SK-N-SH treated with all-trans-retinoic acid at 6 μM for 48 hours (cell line): Measurements from ENCODE around the gene CORO7.

Source experiments
- ATAC-seq: fragments of 200-7000 bp; cut with Tn5 transposase; 3 replicates; pipeline ENCODE4 v1.9.1; 2020; ENCODE audit warnings: mild to moderate bottlenecking, moderate library complexity
- ARNTL ChIP-seq: fragments of 450-650 bp; formaldehyde crosslinking; IDR thresholded peaks from 2 replicates; pipeline ENCODE4 v1.5.0; 2020; ENCODE audit warnings: low read depth, mild to moderate bottlenecking, moderate library complexity, borderline replicate concordance
- BACH2 ChIP-seq: fragments of 250-450 bp; sonication (Bioruptor Pico); IDR thresholded peaks from 2 replicates; pipeline ENCODE4 v1.9.0; 2021; ENCODE audit warnings: mild to moderate bottlenecking, borderline replicate concordance
- CSDC2 ChIP-seq: fragments of 250-450 bp; sonication (Bioruptor Pico); IDR thresholded peaks from 2 replicates; pipeline ENCODE4 v1.5.0; 2020; ENCODE audit warnings: mild to moderate bottlenecking, moderate library complexity
- ESRRG ChIP-seq: fragments of 250-450 bp; sonication (Bioruptor Pico); IDR thresholded peaks from 2 replicates; pipeline ENCODE4 v1.6.1; 2021; ENCODE audit warnings: mild to moderate bottlenecking
- GLIS3 ChIP-seq: fragments of 250-450 bp; sonication (Bioruptor Pico); IDR thresholded peaks from 2 replicates; pipeline ENCODE4 v1.5.0; 2020; ENCODE audit warnings: mild to moderate bottlenecking, moderate library complexity
- ISL1 ChIP-seq: fragments of 250-450 bp; sonication (Bioruptor Pico); IDR thresholded peaks from 2 replicates; pipeline ENCODE4 v2.1.2; 2022; ENCODE audit warnings: mild to moderate bottlenecking, moderate library complexity
- OSR1 ChIP-seq: fragments of 250-450 bp; sonication (Bioruptor Pico); IDR thresholded peaks from 2 replicates; pipeline ENCODE4 v1.8.0; 2022; ENCODE audit warnings: moderate library complexity, mild to moderate bottlenecking, inconsistent platforms
- PPARA ChIP-seq: fragments of 250-450 bp; sonication (Bioruptor Pico); IDR thresholded peaks from 2 replicates; pipeline ENCODE4 v1.5.0; 2020; ENCODE audit warnings: mild to moderate bottlenecking, borderline replicate concordance
- RARB ChIP-seq: fragments of 250-450 bp; sonication (Bioruptor Pico); IDR thresholded peaks from 2 replicates; pipeline ENCODE4 v1.8.0; 2021; ENCODE audit warnings: mild to moderate bottlenecking, moderate library complexity
- SNAI2 ChIP-seq: fragments of 250-450 bp; sonication (Bioruptor Pico); IDR thresholded peaks from 2 replicates; pipeline ENCODE4 v1.5.0; 2020; ENCODE audit warnings: mild to moderate bottlenecking, moderate library complexity
- TCF4 ChIP-seq: fragments of 250-450 bp; sonication (Bioruptor Pico); IDR thresholded peaks from 2 replicates; pipeline ENCODE4 v1.8.0; 2021; ENCODE audit warnings: mild to moderate bottlenecking, moderate library complexity, borderline replicate concordance
- TOX ChIP-seq: fragments of 250-450 bp; sonication (Bioruptor Pico); IDR thresholded peaks from 2 replicates; pipeline ENCODE4 v1.8.0; 2021; ENCODE audit warnings: mild to moderate bottlenecking, moderate library complexity, borderline replicate concordance
- ZC3H10 ChIP-seq: fragments of 250-450 bp; sonication (Bioruptor Pico); IDR thresholded peaks from 2 replicates; pipeline ENCODE4 v1.5.1; 2021; ENCODE audit warnings: mild to moderate bottlenecking, moderate library complexity
- ZFP3 ChIP-seq: fragments of 250-450 bp; sonication (Bioruptor Pico); IDR thresholded peaks from 2 replicates; pipeline ENCODE4 v1.5.0; 2020; ENCODE audit warnings: mild to moderate bottlenecking, moderate library complexity
- ZFP30 ChIP-seq: fragments of 450-650 bp; formaldehyde crosslinking; IDR thresholded peaks from 2 replicates; pipeline ENCODE4 v1.5.0; 2022; ENCODE audit warnings: mild to moderate bottlenecking, moderate library complexity
- ZNF565 ChIP-seq: fragments of 450-650 bp; formaldehyde crosslinking; conservative IDR thresholded peaks from 2 replicates; pipeline ENCODE4 v1.5.0; 2020; ENCODE audit warnings: low read depth, mild to moderate bottlenecking, moderate library complexity
- ZNF70 ChIP-seq: fragments of 450-650 bp; formaldehyde crosslinking; IDR thresholded peaks from 2 replicates; pipeline ENCODE4 v1.5.0; 2020; ENCODE audit warnings: mild to moderate bottlenecking, moderate library complexity
- TF ChIP-seq, protein P1 (sequence below): fragments of 250-450 bp; sonication (Bioruptor Pico); IDR thresholded peaks from 2 replicates; pipeline ENCODE4 v1.5.0; 2020; ENCODE audit warnings: mild to moderate bottlenecking, moderate library complexity
- TF ChIP-seq, protein P2 (sequence below): fragments of 250-450 bp; sonication (Bioruptor Pico); IDR thresholded peaks from 2 replicates; pipeline ENCODE4 v1.8.0; 2020; ENCODE audit warnings: mild to moderate bottlenecking, moderate library complexity, borderline replicate concordance
- TF ChIP-seq, protein P3 (sequence below): fragments of 250-450 bp; sonication (Bioruptor Pico); IDR thresholded peaks from 2 replicates; pipeline ENCODE4 v1.8.0; 2021; ENCODE audit warnings: low read depth, mild to moderate bottlenecking, moderate library complexity, borderline replicate concordance
- TF ChIP-seq, protein P4 (sequence below): fragments of 250-450 bp; sonication (Bioruptor Pico); IDR thresholded peaks from 2 replicates; pipeline ENCODE4 v1.5.1; 2020; ENCODE audit warnings: low read depth, mild to moderate bottlenecking, moderate library complexity
- TF ChIP-seq, protein P5 (sequence below): fragments of 250-450 bp; sonication (Bioruptor Pico); IDR thresholded peaks from 2 replicates; pipeline ENCODE4 v1.5.1; 2021; ENCODE audit warnings: mild to moderate bottlenecking, moderate library complexity

The CORO7 gene

DNA sequence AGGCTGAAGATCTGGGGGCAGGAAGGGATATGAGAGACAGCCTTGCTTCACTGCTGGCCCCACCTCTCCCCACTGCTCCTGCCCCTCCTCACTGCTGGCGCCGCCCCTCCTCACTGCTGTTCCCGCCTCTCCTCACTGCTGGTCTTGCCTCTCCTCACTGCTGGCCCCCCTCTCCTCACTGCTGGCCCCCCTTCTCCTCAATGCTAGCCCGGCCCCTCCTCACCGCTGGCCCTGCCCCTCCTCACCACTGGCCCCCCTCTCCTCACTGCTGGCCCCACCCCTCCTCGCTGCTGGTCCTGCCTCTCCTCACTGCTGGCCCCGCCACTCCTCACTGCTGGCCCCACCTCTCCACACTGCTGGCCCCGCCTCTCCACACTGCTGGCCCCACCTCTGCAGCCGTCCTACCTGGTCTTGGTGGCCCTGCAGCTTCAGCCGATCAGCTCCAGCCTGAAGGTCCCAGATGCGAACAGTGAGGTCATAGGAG lies 55.8 kb downstream of the CORO7 start:
- TF ChIP-seq ISL1 (no peak), BACH2 (no peak), ZNF565 (no peak), GLIS3 (CRISPR knock-in tag) (no peak), ZNF70 (CRISPR knock-in tag) (no peak), SNAI2 (CRISPR knock-in tag) (no peak), OSR1 (CRISPR knock-in tag) (no peak), TOX (no peak), ESRRG (CRISPR knock-in tag) (no peak), TCF4 (no peak), ARNTL (no peak), RARB (CRISPR knock-in tag) (no peak), ZC3H10 (CRISPR knock-in tag) (no peak), PPARA (CRISPR knock-in tag) (no peak), CSDC2 (CRISPR knock-in tag) (no peak)
- TF ChIP-seq, protein P1, sequence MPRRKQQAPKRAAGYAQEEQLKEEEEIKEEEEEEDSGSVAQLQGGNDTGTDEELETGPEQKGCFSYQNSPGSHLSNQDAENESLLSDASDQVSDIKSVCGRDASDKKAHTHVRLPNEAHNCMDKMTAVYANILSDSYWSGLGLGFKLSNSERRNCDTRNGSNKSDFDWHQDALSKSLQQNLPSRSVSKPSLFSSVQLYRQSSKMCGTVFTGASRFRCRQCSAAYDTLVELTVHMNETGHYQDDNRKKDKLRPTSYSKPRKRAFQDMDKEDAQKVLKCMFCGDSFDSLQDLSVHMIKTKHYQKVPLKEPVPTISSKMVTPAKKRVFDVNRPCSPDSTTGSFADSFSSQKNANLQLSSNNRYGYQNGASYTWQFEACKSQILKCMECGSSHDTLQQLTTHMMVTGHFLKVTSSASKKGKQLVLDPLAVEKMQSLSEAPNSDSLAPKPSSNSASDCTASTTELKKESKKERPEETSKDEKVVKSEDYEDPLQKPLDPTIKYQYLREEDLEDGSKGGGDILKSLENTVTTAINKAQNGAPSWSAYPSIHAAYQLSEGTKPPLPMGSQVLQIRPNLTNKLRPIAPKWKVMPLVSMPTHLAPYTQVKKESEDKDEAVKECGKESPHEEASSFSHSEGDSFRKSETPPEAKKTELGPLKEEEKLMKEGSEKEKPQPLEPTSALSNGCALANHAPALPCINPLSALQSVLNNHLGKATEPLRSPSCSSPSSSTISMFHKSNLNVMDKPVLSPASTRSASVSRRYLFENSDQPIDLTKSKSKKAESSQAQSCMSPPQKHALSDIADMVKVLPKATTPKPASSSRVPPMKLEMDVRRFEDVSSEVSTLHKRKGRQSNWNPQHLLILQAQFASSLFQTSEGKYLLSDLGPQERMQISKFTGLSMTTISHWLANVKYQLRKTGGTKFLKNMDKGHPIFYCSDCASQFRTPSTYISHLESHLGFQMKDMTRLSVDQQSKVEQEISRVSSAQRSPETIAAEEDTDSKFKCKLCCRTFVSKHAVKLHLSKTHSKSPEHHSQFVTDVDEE (CRISPR knock-in tag) = no peak
- TF ChIP-seq, protein P2, sequence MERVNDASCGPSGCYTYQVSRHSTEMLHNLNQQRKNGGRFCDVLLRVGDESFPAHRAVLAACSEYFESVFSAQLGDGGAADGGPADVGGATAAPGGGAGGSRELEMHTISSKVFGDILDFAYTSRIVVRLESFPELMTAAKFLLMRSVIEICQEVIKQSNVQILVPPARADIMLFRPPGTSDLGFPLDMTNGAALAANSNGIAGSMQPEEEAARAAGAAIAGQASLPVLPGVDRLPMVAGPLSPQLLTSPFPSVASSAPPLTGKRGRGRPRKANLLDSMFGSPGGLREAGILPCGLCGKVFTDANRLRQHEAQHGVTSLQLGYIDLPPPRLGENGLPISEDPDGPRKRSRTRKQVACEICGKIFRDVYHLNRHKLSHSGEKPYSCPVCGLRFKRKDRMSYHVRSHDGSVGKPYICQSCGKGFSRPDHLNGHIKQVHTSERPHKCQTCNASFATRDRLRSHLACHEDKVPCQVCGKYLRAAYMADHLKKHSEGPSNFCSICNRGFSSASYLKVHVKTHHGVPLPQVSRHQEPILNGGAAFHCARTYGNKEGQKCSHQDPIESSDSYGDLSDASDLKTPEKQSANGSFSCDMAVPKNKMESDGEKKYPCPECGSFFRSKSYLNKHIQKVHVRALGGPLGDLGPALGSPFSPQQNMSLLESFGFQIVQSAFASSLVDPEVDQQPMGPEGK = no peak
- TF ChIP-seq, protein P3, sequence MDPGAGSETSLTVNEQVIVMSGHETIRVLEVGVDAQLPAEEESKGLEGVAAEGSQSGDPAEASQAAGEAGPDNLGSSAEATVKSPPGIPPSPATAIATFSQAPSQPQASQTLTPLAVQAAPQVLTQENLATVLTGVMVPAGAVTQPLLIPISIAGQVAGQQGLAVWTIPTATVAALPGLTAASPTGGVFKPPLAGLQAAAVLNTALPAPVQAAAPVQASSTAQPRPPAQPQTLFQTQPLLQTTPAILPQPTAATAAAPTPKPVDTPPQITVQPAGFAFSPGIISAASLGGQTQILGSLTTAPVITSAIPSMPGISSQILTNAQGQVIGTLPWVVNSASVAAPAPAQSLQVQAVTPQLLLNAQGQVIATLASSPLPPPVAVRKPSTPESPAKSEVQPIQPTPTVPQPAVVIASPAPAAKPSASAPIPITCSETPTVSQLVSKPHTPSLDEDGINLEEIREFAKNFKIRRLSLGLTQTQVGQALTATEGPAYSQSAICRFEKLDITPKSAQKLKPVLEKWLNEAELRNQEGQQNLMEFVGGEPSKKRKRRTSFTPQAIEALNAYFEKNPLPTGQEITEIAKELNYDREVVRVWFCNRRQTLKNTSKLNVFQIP (CRISPR knock-in tag) = no peak
- TF ChIP-seq, protein P4, sequence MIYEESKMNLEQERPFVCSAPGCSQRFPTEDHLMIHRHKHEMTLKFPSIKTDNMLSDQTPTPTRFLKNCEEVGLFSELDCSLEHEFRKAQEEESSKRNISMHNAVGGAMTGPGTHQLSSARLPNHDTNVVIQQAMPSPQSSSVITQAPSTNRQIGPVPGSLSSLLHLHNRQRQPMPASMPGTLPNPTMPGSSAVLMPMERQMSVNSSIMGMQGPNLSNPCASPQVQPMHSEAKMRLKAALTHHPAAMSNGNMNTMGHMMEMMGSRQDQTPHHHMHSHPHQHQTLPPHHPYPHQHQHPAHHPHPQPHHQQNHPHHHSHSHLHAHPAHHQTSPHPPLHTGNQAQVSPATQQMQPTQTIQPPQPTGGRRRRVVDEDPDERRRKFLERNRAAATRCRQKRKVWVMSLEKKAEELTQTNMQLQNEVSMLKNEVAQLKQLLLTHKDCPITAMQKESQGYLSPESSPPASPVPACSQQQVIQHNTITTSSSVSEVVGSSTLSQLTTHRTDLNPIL (CRISPR knock-in tag) = no peak
- ATAC-seq = peak; percentile 65

DNA sequence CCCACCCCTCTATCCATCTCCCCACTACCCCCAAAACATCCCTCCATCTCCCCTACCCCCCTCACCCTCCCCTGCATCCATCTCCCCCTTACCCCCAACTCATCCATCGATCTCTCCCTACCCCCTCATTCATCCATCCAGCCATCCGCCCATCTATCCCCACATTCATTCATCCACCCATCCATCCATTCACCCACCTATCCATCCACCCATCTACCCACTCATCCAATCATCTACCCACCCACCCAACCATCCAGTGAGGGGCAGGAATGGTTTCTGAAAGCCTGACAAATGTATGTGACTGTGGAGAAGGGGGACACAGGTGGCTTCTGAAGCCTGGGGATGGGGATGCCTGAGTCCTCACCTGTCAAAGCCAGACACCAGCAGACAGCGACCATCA lies 56.5 kb downstream of the CORO7 start:
- TF ChIP-seq GLIS3 (CRISPR knock-in tag) = no peak
- TF ChIP-seq, protein P4 (CRISPR knock-in tag) = no peak
- TF ChIP-seq ARNTL = no peak
- TF ChIP-seq, protein P1 (CRISPR knock-in tag) = no peak
- TF ChIP-seq, protein P3 (CRISPR knock-in tag) = no peak
- TF ChIP-seq, protein P5, sequence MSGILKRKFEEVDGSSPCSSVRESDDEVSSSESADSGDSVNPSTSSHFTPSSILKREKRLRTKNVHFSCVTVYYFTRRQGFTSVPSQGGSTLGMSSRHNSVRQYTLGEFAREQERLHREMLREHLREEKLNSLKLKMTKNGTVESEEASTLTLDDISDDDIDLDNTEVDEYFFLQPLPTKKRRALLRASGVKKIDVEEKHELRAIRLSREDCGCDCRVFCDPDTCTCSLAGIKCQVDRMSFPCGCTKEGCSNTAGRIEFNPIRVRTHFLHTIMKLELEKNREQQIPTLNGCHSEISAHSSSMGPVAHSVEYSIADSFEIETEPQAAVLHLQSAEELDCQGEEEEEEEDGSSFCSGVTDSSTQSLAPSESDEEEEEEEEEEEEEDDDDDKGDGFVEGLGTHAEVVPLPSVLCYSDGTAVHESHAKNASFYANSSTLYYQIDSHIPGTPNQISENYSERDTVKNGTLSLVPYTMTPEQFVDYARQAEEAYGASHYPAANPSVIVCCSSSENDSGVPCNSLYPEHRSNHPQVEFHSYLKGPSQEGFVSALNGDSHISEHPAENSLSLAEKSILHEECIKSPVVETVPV (CRISPR knock-in tag) = no peak
- no peak for TF ChIP-seq ZFP3 (CRISPR knock-in tag)
- no peak for TF ChIP-seq RARB (CRISPR knock-in tag)
- TF ChIP-seq CSDC2 (CRISPR knock-in tag) = no peak
- TF ChIP-seq PPARA (CRISPR knock-in tag) = no peak
- no peak for TF ChIP-seq ZFP30
- TF ChIP-seq SNAI2 (CRISPR knock-in tag) = no peak
- no peak for TF ChIP-seq ZC3H10 (CRISPR knock-in tag)
- TF ChIP-seq TOX = no peak
- TF ChIP-seq ZNF565 = no peak
- TF ChIP-seq ISL1 = no peak
- TF ChIP-seq, all 23 proteins: peak for 0

More for the DNA sequence above, 56.5 kb downstream of the CORO7 start:
- no peak for ATAC-seq
